ENCODE data around the gene R3HDM2. TPM values are rescaled to one million over a fixed set of nuclear protein-coding genes. Genes with fewer than 3 reads are reported as not detected.
"Not testable (repeated sequence)": the region's sequence is repeated elsewhere in the genome, so short reads cannot be mapped to it uniquely, and the experiment has no call there.

The R3HDM2 gene
- total RNA-seq, 2 experiments from 2014 or later, result 42.2 to 51.4 TPM

DNA sequence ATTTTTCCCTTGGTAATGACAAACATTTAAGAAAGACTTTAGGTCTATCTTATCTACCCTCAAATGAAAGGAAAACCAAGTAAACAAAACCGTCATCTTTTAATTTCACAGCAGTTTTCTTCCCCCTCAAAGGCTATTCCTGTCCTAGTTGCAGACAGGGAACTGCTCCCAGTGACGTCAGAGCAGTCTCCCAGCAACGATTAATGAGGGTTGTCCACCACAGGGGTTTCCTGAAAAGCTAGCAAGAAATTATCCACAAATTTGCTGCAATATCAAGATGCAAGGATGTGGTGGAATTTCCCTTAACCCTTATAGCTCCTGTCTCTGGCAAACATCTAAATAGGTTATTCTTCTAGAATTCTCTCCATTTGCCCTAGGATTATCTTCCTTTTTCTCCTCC lies 90.7 kb downstream of the R3HDM2 start:
- H3K36me3 Mint-ChIP-seq, result peaks cover 25% of the 10 kb centered on the region
- ChIA-PET POLR2A (interaction anchor here (0.6 kb wide), 1 partner anchor 413 kb away, joined by 3 read pairs; no protein-coding TSS in a partner anchor), CTCF (interaction anchor here (0.8 to 1.0 kb wide), 2 partner anchors 112 kb away, joined by 3 read pairs; no protein-coding TSS in a partner anchor)
- peaks cover 20% of the 10 kb centered on the region for H3K4me1 Mint-ChIP-seq (ENCODE audit: low read depth)
- H3K4me3 Mint-ChIP-seq, result no peak overlapping the region
- no peak overlapping the region for H3K27ac Mint-ChIP-seq
- peaks cover 4% of the 10 kb centered on the region for H3K9me3 Mint-ChIP-seq
- H3K27me3 Mint-ChIP-seq, result no peaks in the 10 kb centered on the region
- no peak for DNase-seq
- intact Hi-C loops (cut with micrococcal nuclease), result no loop called here

DNA sequence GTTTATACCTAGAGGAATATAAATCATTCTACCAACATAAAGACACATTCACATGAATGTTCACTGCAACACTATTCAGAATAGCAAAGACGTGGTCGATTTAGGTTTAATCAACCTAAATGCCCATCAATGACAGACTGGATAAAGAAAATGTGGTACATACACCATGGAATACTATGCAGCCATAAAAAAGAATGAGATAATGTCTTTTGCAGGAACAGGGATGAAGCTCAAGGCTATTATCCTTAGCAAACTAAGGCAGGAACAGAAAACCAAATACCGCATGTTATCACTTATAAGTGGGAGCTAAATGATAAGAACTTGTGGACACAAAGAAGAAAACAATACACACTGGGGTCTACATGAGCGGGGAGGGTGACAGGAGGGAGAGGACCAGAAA lies 94.5 kb downstream of the R3HDM2 start:
- not testable (repeated sequence) for H3K4me3 Mint-ChIP-seq

DNA sequence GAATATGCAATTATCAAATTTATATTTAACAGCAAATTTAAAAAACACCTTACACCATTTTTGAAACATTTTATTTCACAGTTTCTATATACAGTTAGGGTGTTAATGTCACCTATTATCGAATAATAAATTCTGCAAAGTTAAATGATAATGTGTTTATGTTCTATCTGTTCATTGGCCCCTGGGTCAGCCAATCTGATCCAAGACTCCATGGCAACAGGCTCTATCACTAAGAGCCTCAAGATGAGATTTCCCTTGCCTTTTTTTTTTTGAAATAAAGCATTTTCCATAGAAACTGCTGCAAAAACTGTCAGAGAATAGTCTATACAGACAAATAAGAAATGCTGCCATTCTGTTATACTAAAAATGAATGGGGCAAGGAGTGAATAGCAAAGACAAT lies 96.6 kb downstream of the R3HDM2 start:
- H3K4me3 Mint-ChIP-seq, result no peak overlapping the region
- H3K27ac Mint-ChIP-seq, result no peak overlapping the region
- ChIA-PET POLR2A (no interaction called here), CTCF (interaction anchor here (1.7 kb wide), 1 partner anchor 125 kb away, joined by 4 read pairs; the partner anchor contains the start of gene GLI1)
- intact Hi-C loops (cut with micrococcal nuclease), result no loop called here
- no peak for DNase-seq
- no peaks in the 10 kb centered on the region for H3K27me3 Mint-ChIP-seq
- peaks cover 22% of the 10 kb centered on the region for H3K36me3 Mint-ChIP-seq
- peaks cover 4% of the 10 kb centered on the region for H3K9me3 Mint-ChIP-seq
- no peaks in the 10 kb centered on the region for H3K4me1 Mint-ChIP-seq (ENCODE audit: low read depth)

More for the DNA sequence above, 94.5 kb downstream of the R3HDM2 start:
- H3K27ac Mint-ChIP-seq; DNase-seq; POLR2A ChIA-PET; H3K27me3 Mint-ChIP-seq; H3K4me1 Mint-ChIP-seq (ENCODE audit: low read depth); H3K9me3 Mint-ChIP-seq; intact Hi-C loops (cut with micrococcal nuclease): not testable (repeated sequence)
- peaks cover 23% of the 10 kb centered on the region for H3K36me3 Mint-ChIP-seq
- CTCF ChIA-PET, result interaction anchor here (0.8 kb wide), 1 partner anchor 29 kb away, joined by 3 read pairs; no protein-coding TSS in a partner anchor

DNA sequence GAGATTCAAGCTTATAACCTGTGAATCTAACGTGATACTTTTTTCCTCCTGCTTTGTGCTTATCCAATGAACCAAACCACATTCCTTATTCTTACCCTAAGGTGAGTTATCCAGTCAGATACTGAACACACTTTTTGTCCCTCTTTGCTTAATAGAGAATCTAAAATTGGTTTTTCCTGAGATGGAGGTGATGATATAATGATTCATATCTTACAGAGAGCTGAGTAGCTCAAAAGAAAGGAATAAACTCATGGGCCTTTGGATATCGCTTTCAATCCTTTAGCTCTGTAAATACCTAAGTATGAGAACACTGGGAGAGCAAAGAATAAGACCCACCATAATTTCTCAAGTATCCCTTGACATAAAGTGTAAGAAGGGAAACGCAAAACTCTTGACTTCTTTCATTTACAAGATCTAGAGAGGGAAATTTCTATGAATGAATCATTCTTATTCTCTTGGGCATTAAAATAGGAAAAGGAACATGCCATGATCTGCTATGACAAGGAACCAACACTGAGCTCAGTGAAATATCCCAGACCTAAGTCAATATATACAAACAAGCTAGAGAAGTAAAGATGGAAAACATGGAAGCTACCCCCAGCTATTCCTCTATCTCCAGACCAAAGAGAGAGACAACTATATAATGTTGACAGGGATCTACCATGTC lies 98.1 kb downstream of the R3HDM2 start:
- Mint-ChIP-seq H3K27ac (no peak overlapping the region), H3K9me3 (peaks cover 4% of the 10 kb centered on the region), H3K27me3 (no peaks in the 10 kb centered on the region), H3K4me1 (ENCODE audit: low read depth) (no peaks in the 10 kb centered on the region), H3K4me3 (no peak overlapping the region), H3K36me3 (peaks cover 21% of the 10 kb centered on the region)
- DNase-seq, result no peak
- CTCF ChIA-PET, result interaction anchor here (0.8 to 1.7 kb wide), 5 partner anchors 10 to 127 kb away, joined by 3 to 5 read pairs (median 4); partner anchors contain the start of gene GLI1
- POLR2A ChIA-PET, result no interaction called here
- intact Hi-C loops (cut with micrococcal nuclease), result no loop called here

DNA sequence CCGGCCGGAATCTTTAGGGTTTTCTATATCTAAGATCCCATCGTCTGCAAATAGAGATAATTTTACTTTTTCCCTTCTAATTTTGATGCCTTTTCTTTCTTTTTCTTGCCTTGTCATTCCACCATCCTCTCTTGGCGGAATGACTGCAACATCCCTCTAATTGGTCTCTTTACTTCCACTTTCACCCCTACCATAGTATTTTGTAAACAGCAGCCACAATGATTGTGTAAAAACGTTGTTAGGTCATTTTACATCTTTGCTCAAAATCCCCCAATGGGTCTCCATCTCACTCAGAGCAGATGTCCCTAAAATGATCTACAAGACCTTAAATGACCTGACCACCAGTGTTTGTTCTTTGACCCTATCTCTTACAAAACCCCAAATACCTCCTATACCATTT lies 99.9 kb downstream of the R3HDM2 start:
- intact Hi-C loops (cut with micrococcal nuclease), result no loop called here

DNA sequence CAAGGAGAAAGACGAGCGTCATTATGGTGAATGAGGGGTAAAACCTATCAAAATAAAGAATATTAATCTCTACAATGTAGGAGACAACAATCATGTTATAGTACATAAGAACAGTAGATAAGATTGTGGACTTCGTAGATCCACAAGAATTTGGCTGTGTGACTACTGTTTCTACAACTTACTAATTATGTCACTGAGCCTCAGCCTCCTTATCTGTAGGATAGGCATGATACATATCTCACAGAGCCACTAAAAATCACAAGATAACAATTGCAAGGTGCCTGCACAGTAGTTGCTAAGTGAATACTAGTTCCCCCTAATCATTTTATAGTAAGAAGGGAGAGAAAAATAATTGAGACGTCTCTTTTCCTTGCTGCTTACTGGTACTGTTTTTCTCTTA lies 101.6 kb downstream of the R3HDM2 start:
- Mint-ChIP-seq H3K36me3 (peaks cover 14% of the 10 kb centered on the region), H3K9me3 (no peaks in the 10 kb centered on the region), H3K4me1 (ENCODE audit: low read depth) (no peaks in the 10 kb centered on the region), H3K27me3 (no peaks in the 10 kb centered on the region), H3K27ac (no peak overlapping the region), H3K4me3 (no peak overlapping the region)
- no peak for DNase-seq
- intact Hi-C loops (cut with micrococcal nuclease), result no loop called here
- ChIA-PET POLR2A (no interaction called here), CTCF (no interaction called here)

More for the DNA sequence above, 99.9 kb downstream of the R3HDM2 start:
- Mint-ChIP-seq H3K27me3 (no peaks in the 10 kb centered on the region), H3K36me3 (peaks cover 14% of the 10 kb centered on the region), H3K27ac (no peak overlapping the region), H3K4me1 (ENCODE audit: low read depth) (no peaks in the 10 kb centered on the region), H3K4me3 (no peak overlapping the region), H3K9me3 (no peaks in the 10 kb centered on the region)
- no peak for DNase-seq
- CTCF ChIA-PET, result no interaction called here
- POLR2A ChIA-PET, result no interaction called here

DNA sequence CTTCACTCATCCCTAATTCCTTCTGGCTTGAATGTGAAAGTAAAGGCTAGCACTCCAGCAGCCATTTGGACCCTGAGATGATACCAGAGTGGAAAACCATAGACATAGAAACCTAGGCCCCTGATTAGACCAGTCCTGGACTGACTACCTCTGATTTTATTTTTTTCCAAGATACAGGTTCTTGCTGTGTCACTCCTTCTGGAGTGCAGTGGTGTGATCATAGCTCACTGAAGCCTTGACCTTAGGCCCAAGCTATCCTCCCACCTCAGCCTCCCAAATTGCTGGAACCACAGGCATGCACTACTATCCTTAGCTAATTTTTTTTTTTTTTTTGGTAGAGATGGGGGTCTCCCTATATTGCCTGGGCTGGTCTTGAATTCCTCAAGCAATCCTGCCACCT lies 105.4 kb downstream of the R3HDM2 start:
- no peaks in the 10 kb centered on the region for H3K4me1 Mint-ChIP-seq (ENCODE audit: low read depth)
- DNase-seq, result no peak
- no peak overlapping the region for H3K4me3 Mint-ChIP-seq
- CTCF ChIA-PET, result interaction anchor here (1.2 to 1.9 kb wide), 2 partner anchors 18 to 128 kb away, joined by 4 to 7 read pairs; no protein-coding TSS in a partner anchor
- POLR2A ChIA-PET, result no interaction called here
- no peaks in the 10 kb centered on the region for H3K9me3 Mint-ChIP-seq
- intact Hi-C loops (cut with micrococcal nuclease), result no loop called here
- no peaks in the 10 kb centered on the region for H3K27me3 Mint-ChIP-seq
- H3K27ac Mint-ChIP-seq, result no peak overlapping the region
- H3K36me3 Mint-ChIP-seq, result peaks cover 8% of the 10 kb centered on the region

DNA sequence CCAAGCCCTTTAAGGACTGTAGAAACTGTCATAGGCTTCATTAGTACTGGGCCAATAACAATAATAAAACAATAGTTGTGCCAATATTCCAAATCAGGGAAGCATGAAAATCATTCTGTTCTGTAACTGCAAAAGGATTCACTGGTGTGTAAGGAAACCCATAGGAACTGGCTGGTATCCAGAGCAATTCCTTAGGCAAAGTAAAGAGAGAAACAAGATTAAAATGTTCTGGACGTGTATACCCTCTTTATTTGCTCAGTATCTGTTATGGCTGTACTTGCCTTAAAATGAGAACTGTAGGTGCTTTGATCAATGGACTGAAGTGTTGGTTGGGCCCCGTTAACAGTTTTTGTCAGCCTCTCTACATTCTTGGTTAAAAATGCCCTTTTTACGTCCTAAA lies 107.4 kb downstream of the R3HDM2 start:
- intact Hi-C loops (cut with micrococcal nuclease), result no loop called here
- CTCF ChIA-PET, result interaction anchor here (1.9 kb wide), 1 partner anchor 130 kb away, joined by 7 read pairs; no protein-coding TSS in a partner anchor
- peaks cover 8% of the 10 kb centered on the region for H3K36me3 Mint-ChIP-seq
- H3K9me3 Mint-ChIP-seq, result no peaks in the 10 kb centered on the region
- H3K4me3 Mint-ChIP-seq, result no peak overlapping the region
- H3K27ac Mint-ChIP-seq, result no peak overlapping the region
- POLR2A ChIA-PET, result no interaction called here
- no peaks in the 10 kb centered on the region for H3K4me1 Mint-ChIP-seq (ENCODE audit: low read depth)
- DNase-seq, result no peak
- H3K27me3 Mint-ChIP-seq, result no peaks in the 10 kb centered on the region

DNA sequence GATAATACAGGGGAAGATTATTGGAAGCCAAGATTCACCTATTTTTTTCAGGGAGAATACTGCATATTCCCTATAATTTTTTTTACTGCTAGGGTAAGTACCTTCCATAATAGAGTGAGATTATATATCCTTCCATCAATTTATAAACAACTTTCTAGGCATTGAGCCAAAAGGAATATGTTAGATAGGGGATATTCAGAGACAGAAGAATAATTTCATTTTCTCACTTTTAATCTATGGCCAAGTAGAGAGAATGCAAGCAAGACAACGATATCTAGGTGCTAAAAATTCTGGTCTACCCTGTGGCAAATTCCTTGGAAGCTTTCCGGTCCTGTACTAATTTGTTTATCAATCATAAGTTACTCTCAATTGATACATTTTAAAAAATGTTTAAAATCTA lies 110.2 kb downstream of the R3HDM2 start:
- H3K9me3 Mint-ChIP-seq, result no peaks in the 10 kb centered on the region
- ChIA-PET POLR2A (no interaction called here), CTCF (interaction anchor here (1.0 to 1.1 kb wide), 2 partner anchors 16 to 138 kb away, joined by 3 read pairs; no protein-coding TSS in a partner anchor)
- H3K4me1 Mint-ChIP-seq (ENCODE audit: low read depth), result no peaks in the 10 kb centered on the region
- H3K27me3 Mint-ChIP-seq, result no peaks in the 10 kb centered on the region
- H3K4me3 Mint-ChIP-seq, result no peak overlapping the region
- H3K36me3 Mint-ChIP-seq, result peaks cover 2% of the 10 kb centered on the region
- intact Hi-C loops (cut with micrococcal nuclease), result no loop called here
- no peak for DNase-seq
- H3K27ac Mint-ChIP-seq, result no peak overlapping the region

DNA sequence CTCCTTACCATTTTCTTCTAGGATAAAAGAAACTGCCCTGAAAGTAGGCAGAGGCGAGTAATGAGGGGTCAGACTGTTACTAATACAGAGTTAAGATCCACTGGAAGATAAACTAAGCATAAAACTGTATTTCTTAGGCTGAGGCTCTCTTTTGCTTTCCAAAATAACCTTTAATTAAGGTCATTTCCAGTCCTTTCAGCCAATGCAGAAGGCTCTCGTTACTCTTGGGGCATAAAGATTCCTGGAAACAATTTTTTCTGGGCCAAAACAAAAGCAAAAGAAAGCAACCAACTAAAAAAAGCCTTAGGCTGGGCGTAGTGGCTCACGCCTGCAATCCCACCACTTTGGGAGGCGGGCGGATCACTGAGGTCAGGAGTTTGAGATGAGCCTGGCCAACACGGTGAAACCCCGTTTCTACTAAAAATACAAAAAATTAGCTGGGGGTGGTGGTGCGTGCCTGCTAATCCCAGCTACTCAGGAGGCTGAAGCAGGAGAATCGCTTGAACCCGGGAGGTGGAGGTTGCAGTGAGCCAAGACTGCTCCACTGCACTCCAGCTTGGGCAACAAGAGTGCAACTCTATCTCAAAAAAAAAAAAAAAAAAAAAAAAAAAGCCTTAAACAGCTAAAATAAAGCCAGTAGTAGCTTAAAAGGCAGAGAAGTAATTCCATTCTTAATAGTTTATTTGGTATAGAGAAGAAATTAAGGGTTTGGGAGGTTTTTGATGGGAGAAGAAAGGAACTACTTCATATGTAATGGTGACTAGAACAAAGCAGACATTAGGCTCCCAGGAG lies 111.0 kb downstream of the R3HDM2 start:
- H3K27me3 Mint-ChIP-seq, result no peaks in the 10 kb centered on the region
- POLR2A ChIA-PET, result no interaction called here
- no peak overlapping the region for H3K4me3 Mint-ChIP-seq
- peaks cover 2% of the 10 kb centered on the region for H3K36me3 Mint-ChIP-seq
- intact Hi-C loops (cut with micrococcal nuclease), result no loop called here
- DNase-seq, result no peak
- no peaks in the 10 kb centered on the region for H3K9me3 Mint-ChIP-seq
- no peaks in the 10 kb centered on the region for H3K4me1 Mint-ChIP-seq (ENCODE audit: low read depth)
- H3K27ac Mint-ChIP-seq, result no peak overlapping the region
- CTCF ChIA-PET, result interaction anchor here (1.0 to 1.2 kb wide), 2 partner anchors 15 to 107 kb away, joined by 3 read pairs; no protein-coding TSS in a partner anchor

DNA sequence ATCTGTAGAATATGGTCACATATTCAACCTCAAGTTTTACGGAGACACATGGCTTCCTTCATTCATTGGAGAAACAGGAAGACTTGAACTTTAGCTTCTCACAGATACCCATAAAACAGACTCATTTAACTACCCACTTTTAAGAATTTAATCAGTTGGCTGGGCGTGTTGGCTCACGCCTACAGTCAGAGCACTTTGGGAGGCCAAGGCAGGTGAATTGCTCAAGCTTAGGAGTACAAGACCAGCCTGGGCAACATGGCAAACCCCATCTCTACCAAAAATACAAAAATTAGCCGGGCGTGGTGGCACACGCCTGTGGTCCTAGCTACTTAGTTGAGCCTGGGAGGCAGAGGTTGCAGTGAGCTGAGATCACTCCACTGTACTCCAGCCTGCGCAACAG lies 115.2 kb downstream of the R3HDM2 start:
- ChIA-PET CTCF (interaction anchor here (1.3 to 1.4 kb wide), 3 partner anchors 137 to 143 kb away, joined by 3 to 5 read pairs (median 4); partner anchors contain the start of genes GLI1 and INHBE), POLR2A (no interaction called here)
- Mint-ChIP-seq H3K9me3 (no peaks in the 10 kb centered on the region), H3K4me1 (ENCODE audit: low read depth) (peaks cover 2% of the 10 kb centered on the region), H3K27me3 (no peaks in the 10 kb centered on the region), H3K4me3 (no peak overlapping the region), H3K27ac (no peak overlapping the region), H3K36me3 (no peaks in the 10 kb centered on the region)
- DNase-seq, result no peak
- intact Hi-C loops (cut with micrococcal nuclease), result no loop called here

DNA sequence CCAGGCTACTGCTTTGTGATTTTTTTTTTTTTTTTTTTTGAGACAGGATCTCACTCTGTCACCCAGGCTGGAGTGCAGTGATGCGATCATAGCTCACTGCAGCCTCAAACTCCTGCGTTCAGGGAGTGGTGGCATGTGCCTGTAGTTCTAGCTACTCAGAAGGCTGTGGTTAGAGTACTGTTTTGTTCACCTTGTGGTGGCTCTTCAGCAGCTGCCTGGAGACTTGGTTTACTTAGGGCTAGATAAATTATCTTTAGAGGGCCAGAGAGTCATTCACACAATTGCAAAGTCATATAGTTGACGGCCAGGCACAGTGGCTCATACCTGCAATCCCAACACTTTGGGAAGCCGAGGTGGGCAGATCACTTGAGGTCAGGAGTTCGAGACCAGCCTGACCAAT lies 118.6 kb downstream of the R3HDM2 start:
- H3K4me1 Mint-ChIP-seq (ENCODE audit: low read depth); H3K27me3 Mint-ChIP-seq; H3K4me3 Mint-ChIP-seq; DNase-seq; POLR2A ChIA-PET; H3K27ac Mint-ChIP-seq; H3K9me3 Mint-ChIP-seq; intact Hi-C loops (cut with micrococcal nuclease): not testable (repeated sequence)
- CTCF ChIA-PET, result interaction anchor here (8.9 kb wide), 1 partner anchor 142 kb away, joined by 158 read pairs; the partner anchor contains the start of gene INHBE
- peaks cover 13% of the 10 kb centered on the region for H3K36me3 Mint-ChIP-seq
